NB4 (cell line): ENCODE measurements around the gene LCN6.

Experiments
- CTCF ChIP-seq: IDR thresholded peaks from one replicate; pipeline ENCODE4 v1.5.1; 2012; ENCODE audit warnings: low read depth, low read length
- MAX ChIP-seq: IDR thresholded peaks from 2 replicates; pipeline ENCODE4 v1.6.1; 2011; ENCODE audit warnings: low read depth, low read length
- MYC ChIP-seq: IDR thresholded peaks from 2 replicates; pipeline ENCODE4 v1.6.1; 2011; ENCODE audit warnings: low read depth, low read length
- POLR2A ChIP-seq: IDR thresholded peaks from 2 replicates; pipeline ENCODE4 v1.6.1; 2011; ENCODE audit warnings: mild to moderate bottlenecking; ENCODE audit not compliant: insufficient read length; ENCODE audit errors: extremely low read depth

- TF ChIP-seq CTCF (no peak), POLR2A (no peak), MAX (no peak), MYC (no peak)
These were observed 6.4 kb upstream of the LCN6 start for GRCh38 chr9:136754626-136755301.
